DMS53 (cell line): Measurements from ENCODE around the gene IL17RD.
"Not testable (repeated sequence)": the region's sequence is repeated elsewhere in the genome, so short reads cannot be mapped to it uniquely, and the experiment has no call there.

Experiments
- DNase-seq: peaks from one replicate; lab custom pipeline; 2025; lab: John Stamatoyannopoulos, UW

Gene IL17RD

DNA sequence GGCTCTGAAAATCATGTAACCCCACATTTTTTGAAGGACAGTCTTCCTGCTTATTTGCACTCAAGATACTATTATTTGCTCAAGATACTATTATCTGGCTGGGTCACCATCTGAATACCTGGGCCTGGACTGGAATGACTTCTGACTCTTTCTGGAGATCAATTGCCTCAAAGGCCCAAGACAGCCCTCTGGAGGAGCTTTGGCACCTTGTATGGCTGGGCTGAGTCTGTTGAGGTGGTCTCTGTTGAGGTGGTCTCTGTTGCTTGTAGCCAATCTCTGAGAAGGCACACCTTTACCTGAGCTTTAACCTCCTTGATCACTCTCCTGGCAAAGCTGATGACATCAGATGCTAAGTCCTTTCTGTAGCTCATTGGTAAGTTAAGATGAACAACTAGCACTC is 71.7 kb downstream of the IL17RD start:
- DNase-seq: no peak

DNA sequence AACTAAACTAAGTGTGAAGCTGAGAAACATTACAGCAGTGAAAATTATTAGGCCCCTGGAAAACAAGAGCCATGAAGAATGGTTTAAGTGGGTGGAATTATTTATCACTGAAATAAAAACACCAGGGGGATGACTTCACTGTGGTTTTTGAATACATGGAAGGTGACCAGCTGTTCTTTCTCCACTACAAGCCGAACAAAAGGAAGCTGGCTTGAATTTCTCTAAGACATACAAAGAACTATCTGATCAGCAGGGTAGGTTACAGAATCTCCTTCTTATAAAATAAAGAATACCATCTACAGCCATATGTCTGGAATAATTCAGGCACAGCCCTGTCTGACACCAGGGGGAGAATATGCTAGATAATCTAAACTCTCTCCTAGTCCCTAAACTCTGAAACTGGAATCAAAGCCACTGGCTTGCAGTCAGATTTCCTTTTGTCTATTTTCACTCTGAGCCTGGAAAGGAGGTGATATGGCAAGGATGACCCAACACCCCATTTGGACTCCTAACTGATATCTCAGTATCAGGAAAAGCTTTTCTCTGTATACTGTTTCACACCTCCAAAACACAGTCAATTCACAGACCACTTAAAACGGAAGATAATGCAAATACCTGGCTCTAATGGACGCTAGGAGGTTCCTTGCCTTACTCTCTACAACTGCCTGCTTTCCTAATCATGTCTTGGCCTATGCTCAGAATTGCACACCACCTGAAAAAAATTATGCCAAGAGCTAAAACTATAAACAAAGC is 73.5 kb downstream of the IL17RD start:
- no peak for DNase-seq

DNA sequence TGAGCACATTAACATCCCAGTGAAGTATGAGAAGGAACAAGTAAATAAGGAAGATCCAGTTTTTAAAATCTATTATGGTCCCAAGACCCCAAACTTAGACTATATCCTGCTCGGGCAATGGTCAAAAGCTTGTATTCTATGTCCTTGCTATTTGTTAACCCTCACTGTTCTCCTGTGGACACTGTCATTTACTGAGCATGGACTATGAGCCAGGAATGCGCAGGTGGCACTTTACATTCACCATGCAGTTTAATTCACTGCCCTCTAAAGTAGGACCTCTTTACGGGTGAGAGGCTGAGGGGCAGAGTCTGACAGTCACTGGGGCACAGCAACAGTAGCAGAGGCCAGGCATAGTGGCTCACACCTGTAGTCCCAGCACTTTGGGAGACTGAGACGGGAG is 76.1 kb downstream of the IL17RD start:
- no peak for DNase-seq

DNA sequence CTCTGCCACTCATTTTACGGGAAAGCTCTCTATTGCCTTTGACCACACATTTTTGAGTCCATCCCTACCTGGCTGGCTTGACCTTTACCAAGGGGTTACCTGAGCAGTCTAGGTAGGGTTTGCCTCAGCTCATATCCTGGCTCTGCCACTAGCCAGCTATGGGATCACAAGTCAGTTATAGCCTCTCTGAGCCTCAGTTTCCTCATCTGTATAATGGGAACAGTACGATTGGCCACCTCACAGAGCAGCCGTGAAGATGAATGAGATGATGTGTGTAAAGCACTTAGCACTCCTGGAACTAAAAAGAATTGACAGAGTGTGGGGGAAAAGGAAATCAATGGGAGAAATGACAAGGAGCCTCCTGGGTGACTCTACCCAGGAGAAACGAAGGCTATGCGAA is 76.7 kb downstream of the IL17RD start:
- no peak for DNase-seq

DNA sequence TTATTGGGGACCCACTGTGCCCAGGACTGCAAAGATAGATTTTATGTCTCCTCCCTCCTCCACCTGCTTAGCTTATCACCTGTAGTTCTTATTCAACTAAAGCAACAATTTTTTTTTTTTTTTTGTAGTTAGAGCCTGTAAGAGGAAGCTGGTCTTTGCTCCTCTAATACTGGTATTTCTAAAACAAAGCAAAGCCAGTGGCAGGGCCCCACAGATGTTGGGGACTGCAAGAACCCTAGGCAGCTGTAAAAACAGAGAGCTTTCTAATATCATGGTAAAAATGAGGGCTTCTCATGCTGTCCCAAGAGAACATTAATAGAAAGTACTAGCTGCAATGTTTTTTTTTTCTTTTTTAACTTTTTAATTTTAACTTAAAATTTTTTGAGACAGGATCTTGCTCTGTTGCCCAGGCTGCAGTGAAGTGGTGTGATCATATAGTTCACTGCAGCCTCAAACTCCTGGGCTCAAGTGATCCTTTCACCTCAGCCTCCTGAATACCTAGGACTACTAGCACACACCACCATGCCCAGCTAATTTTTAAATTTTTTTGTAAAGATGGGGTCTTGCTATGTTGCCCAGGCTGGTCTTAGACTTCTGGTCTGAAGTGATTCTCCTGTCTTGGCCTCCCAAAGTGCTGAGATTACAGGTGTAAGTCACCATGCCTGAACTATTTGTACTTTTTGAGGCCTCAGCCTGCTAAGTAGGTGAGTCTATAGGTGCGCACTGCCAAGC is 77.6 kb downstream of the IL17RD start:
- no peak for DNase-seq

DNA sequence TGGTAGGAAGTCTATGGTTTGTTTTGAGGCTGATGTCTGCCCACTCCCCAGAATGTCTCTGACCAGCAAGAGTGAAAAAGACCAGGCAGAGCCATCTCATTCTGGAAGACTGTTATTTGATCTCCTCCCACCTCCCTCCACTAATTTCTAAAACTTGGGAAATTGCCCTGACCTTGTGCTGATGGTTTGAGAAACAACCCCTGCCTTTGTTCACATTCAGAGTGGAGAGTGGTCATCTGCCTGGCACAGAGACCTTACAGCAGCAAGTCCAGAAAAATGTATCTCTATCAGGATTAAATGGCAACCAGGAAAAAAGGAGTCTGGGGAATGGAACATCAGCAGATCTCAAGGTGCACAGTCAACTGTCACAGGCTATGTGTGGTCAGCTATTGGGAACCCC is 79.0 kb downstream of the IL17RD start:
- no peak for DNase-seq

DNA sequence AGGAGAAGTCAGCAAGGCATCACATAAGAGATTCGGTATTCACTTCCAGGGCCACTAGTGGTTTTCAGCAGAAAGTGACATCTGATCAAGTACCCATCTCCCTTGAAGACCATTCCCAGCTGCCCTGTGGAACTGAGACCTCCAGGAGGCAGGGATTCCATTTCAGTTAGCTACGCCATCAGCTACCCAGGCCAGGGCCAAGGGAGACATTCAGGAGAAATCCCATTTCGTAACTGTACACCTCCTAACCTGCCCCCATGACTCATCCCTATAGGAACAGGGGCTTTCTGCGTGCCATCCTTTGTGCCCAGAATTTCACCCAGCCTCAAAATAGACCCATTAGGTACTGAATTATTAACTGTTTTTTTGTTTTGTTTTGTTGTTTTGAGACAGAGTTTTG is 79.9 kb downstream of the IL17RD start:
- DNase-seq: no peak

DNA sequence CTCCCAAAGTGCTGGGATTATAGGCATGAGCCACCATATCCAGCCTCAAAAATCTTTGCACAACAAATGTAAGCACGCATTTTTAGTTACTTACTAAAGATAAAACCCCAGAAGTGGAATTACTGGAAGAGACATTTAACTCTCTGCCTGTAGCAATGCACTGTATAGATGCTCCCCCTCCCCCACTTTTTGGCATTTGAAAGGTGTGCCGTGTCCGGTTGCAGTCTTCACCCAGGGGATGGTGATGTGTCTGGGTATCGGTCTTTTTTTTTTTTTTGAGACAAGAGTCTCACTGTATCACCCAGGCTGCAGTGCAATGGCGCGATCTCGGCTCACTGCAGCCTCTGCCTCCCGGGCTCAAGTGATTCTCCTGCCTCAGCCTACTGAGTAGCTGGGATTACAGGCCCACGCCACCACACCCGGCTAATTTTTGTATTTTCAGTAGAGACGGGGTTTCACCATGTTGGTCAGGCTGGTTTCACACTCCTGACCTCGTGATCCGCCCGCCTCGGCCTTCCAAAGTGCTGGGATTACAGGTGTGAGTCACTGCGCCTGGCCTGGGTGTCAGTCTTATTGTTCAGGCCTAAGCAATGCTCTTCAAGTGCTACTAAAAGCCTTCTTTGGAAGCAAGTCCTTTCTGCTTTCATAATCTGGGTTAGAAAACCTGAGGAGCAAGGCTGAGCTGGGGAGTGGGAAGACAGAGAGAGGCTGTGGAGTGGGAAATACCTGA is 81.7 kb downstream of the IL17RD start:
- not testable (repeated sequence) for DNase-seq

DNA sequence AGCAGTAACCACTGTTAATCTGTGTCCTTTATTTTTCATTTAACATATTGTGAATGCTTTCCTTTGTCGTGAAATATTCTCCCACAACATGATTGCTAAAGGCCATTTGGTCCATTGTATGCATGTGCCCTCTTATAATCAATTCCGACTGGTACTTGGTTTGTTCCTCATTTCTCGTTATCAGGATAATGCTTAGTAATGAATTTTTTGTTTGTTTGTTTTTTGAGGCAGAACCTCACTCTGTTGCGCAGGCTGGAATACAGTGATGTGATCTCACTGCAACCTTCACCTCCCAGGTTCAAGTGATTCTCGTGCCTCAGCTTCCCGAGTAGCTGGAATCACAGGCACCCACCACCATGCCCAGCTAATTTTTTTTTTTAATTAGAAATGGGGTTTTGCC is 82.7 kb downstream of the IL17RD start:
- no peak for DNase-seq

DNA sequence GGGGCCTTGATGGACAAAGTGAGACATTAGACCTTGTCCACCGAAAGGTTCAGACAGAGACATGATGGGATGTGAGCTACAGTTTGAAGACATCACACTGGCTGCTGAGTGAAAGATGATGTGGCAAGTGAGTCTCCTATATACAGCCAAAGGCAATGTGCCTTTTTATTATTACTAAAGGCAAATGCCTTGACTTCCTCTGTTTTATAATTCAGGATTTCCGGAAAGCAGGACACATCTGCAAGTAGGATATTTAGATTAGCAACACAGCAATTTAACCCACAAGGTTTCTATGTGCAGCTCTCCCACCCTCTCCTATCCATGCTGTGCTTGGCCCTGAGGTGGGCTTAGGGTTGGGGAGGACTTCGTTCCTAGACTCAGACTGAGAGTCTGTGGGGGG is 84.0 kb downstream of the IL17RD start:
- DNase-seq: no peak

DNA sequence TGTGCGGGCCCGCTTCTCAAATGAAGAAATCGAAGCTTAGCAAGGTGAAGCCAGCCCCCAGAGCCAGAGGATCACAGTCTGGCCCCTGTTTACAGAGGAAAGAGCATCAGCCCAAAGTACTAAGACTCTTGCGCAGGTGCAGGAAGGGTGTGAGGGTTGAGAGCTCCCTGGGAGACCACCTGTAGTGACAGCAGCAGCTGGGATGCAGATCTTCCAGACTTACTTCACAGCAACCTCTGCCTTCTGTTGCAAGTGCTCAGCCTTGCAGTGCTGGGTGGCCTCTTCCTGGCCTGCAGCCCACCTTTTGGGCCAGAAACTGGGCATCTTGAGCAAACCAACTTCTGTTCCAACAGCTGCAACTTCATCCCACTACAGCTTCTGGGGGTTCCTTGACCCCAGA is 85.0 kb downstream of the IL17RD start:
- no peak for DNase-seq

DNA sequence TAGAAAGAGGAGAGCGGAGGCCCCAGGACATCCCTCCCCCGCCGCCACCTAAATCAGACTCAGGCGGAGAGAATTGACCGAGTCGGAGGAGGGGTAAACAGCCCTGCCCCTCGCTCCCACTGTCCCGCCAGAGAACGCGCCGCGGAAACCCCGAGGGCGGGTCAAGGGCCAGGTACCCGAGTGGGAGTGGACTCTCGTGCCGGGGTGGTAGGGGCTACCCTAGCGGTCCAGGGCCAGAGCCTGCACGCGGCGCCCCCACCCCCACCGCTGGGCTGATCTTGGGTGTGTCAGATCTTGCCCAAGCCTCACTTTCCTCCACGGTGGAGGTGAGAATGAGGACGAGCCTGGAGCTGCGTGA is 85.7 kb downstream of the IL17RD start:
- DNase-seq: peak; percentile 25

DNA sequence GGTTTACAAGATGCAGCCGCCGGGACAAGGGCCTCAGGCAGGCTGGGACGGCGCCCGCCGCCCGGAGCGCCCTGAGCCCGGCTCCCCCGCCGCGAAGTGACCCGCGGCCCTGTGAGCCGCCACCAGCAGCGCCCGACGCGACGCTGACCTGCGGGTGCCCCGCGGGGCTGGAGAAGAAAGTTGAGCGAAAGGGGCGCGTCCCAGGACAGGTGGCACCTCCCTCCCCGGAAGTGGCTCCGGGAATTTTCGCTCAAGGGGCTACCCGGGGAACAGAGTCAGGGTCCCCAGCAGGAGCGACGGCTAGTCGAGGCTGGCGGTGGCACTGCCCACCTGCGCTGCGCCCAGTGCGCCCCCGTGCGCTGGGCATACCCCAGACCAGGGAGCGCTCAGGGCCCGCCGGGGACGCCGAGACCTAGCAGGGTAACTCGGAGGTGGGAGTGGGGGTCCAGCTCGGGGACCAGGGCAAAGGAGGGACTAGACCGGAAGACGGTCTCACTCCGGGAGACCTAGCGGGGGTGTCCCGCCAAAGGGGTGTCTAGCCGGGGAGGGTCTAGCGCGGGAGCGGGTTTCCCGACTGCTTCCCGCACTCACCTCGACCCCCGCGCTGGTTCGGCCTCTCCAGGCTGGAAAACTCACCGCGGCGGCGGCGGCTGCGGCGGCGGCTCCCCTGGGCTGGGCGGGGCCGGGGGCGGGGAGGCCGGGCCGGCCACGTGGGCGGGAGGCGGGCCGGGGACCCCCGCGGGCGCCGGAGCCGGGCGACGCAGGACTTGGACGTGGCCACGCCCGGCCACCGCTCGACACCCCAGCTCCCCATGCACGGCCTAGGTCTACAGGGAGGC is 86.3 kb downstream of the IL17RD start:
- DNase-seq: peak; percentile 58

DNA sequence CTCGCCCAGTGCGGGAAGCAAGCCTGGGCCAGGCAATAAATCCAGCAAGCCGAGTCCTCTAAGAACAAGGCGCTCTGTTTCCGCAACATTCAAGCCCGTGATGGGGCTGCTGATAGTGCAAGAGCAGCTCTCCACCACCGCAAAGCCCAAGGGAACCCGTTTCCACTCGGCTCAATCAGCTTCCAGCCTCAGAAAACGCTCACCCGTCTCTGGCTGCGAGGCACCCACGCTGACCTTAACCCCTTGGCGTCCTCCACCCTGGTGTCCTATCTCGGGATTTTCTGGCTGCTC is 86.9 kb downstream of the IL17RD start:
- DNase-seq: peak; percentile 58

DNA sequence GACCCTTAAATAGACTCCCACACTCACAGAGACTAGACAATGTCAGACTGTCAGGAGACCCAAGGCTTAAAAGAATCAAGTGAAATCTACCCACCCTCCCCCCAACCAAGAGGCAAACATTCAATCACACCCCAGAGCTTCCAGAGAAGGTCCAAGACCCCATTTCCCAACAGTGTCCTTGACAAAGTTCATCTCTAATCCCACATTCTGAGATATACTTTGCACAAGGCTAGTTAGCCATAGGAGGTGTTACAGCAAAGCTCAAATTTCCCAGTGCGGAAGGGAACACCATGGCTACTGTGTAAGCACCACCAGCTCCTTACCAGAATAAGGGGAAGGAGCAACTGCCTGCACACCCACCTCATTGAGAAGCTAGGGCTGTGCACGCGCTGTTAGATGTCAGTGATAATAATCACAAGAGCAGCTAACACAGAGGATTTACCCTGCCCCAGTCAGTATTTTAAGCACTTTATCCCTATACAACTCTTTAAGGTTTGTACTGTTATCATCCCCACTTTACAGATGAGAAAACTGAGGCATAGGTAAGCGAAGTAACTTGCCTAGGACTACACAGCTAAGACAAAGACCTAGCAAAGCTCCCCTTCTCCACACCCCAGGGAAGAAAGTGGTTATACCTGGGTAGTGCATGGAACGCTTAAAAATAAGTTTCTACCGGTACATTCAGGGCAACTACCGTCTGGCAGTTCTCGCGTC is 87.4 kb downstream of the IL17RD start:
- DNase-seq: no peak

DNA sequence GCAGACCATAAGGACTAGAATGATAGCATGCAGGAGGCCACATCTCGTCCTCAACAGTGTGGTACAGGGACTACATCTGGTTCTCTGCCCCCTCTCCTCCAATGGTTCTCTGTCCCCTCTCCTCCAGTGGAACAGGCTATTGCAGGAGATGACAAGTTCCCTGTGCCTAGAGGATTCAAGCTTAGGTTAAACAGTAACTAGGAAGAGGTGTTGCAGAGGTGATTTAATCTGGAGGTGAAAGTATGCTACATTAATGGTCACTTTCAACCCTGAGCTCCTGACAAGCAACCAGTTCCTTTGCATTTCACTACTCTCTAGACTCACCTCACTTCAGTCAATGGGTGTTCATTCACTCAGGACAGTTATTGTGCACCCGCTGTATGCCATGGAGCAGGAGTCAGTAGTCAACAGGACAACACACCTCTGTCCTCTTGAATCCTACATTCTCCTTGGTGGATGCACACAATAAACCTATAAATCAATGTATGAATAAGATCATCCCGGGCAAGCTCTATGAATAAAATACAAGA is 88.7 kb downstream of the IL17RD start:
- peak; percentile 11 for DNase-seq

DNA sequence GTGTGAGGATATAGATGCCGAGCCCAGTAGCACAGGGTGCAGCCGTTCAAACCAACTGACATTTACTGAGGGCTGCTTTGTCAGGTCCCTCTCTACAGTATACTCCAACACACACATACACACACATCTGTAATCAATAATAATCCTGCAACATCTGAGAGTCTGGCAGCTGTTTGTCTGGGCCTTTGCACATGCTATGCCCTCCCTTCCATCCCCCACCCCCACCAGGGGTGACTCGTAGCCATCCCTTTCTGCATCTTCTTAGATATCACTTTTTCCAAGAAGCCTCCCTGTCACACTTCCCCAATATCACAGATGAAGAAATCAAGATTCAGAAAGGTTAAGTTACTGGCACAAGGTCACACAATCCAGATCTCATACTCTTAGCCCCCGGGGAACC is 91.0 kb downstream of the IL17RD start:
- DNase-seq: no peak

DNA sequence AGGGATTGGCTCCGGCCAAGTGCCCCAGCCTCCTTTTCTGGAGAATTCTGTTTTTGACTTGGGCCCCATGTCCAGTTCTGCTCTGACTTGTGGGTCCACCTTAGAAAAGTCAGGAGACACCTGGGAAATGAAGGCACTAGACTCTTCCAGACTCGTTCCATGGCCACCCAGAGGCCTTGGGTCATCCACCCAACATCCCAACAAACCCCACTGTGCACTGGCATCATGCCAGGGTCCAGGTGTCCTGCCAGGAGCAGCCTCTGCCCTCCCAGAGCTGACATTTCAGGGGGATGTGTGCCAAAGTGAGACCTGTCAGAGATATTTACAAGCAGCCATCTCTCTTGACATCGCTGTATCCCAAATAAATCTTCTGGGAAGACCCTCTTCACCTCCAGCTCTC is 91.5 kb downstream of the IL17RD start:
- DNase-seq: no peak

DNA sequence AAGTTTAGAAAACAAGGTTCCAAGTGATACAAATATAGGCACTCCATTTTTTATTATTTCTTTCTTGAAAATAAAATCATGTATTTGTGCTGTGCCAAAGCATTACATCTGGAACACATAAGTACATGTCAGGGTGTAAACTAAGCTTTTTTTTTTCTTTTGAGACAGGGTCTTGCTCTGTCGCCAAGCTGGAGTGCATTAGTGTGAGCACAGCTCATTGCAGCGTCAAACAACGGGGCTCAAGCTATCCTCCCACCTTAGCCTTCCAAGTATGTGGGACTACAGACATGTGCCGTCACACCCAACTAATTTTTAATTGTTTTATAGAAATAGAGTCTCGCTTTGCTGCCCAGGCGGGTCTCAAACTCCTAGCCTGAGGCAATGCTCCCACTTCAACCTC is 95.7 kb downstream of the IL17RD start:
- DNase-seq: no peak

DNA sequence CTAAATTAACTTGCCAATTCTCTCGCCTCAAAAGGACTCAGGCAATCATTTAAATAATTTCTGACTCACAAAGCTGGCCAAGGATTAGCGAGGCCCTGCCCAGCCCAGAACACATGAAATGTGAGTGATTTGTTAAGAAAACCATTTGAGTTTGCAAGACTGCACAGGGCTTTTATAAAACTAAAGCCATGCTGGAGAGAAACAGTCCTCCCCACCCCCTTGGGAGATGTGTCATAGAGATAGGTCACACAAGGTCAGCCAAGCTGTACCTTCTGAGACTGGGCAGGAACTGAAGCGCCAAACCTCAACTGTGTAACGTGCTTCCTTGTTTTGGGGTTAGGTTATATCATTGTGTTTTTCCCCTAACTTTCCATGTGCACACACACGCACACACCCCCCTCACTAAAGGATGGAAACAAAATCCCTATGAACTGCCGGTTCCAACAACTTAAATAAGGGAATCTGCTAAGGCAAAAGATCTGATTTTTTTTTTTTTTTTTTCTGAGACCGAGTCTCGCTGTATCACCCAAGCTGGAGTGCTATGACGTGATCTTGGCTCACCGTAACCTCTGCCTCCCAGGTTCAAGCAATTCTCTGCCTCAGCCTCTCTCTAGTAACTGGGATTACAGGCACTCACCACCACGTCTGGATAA is 96.6 kb downstream of the IL17RD start:
- no peak for DNase-seq

DNA sequence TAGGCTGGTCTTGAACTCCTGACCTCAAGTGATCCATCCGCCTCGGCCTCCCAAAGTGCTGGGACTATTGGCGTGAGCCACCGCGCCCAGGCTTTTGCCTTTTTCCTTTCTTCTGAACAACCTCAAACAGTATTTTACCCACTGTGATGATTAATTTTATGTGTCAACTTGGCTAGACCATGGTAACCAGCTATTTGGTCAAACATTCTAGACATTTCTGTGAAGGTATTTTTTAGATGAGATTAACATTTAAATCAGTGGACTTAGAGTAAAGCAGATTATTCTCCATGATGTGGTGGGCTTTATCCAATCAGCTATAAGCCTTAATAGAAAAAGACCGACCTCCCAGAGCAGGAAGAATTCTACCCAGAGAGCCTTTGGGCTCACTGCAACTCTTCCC is 98.7 kb downstream of the IL17RD start:
- DNase-seq: no peak
